HFF-Myc (cell line): ENCODE results near the gene RETN.

ENCODE experiments used
- DNase-seq: peaks from one replicate; pipeline ENCODE4 v3.0.0-alpha.2; 2011; ENCODE audit warnings: low read depth; ENCODE audit errors: extremely low read depth
- H3K4me3 ChIP-seq: replicated peaks from 2 replicates; pipeline ENCODE4 v1.5.1; 2011; ENCODE audit warnings: low read depth, mild to moderate bottlenecking, control low read depth, low read length
- CTCF ChIP-seq: IDR thresholded peaks from 2 replicates; pipeline ENCODE4 v1.5.1; 2012; ENCODE audit warnings: mild to moderate bottlenecking, low read depth, low read length, control low read depth; ENCODE audit errors: missing control alignments

The RETN gene

GRCh38 chr19:7674010-7675005 lies 5.5 kb downstream of the RETN start:
- DNase-seq = peak; percentile 42
- no peak overlapping the region for H3K4me3 ChIP-seq
- TF ChIP-seq CTCF = no peak

GRCh38 chr19:7676376-7676775 lies 7.5 kb downstream of the RETN start:
- no peak for DNase-seq
- H3K4me3 ChIP-seq = no peak overlapping the region
- TF ChIP-seq CTCF = no peak

- no peak within 1 kb of the TSS for H3K4me3 ChIP-seq
- TF ChIP-seq CTCF = no peak
- no peak for DNase-seq
Observed at GRCh38 chr19:7676854-7677253, 8.0 kb downstream of the RETN start, which contains the start of gene MCEMP1. MCEMP1 (plus strand) TSS chr19:7677090; CDS start chr19:7677121, 31 bp downstream.

- TF ChIP-seq CTCF = no peak
- no peak overlapping the region for H3K4me3 ChIP-seq
Observed at GRCh38 chr19:7677669-7678311, 8.9 kb downstream of the RETN start.

GRCh38 chr19:7678971-7679751 lies 10.3 kb downstream of the RETN start:
- no peak for TF ChIP-seq CTCF
- H3K4me3 ChIP-seq = no peak overlapping the region
- no peak for DNase-seq

More at GRCh38 chr19:7677669-7678311, 8.9 kb downstream of the RETN start:
- DNase-seq = no peak
